ENCODE data around the gene CNTNAP3. TPM values are rescaled to one million over a fixed set of nuclear protein-coding genes. Genes with fewer than 3 reads are reported as not detected.
"Not testable (repeated sequence)": the region's sequence is repeated elsewhere in the genome, so short reads cannot be mapped to it uniquely, and the experiment has no call there.

The CNTNAP3 gene
- total RNA-seq, 4 donors from 2014 or later = 7.9 to 35.1 (median 8.3) TPM

GRCh38 chr9:39121401-39121800 lies 166.6 kb downstream of the CNTNAP3 start:
- WGBS, 2 donors = 28 to 83% methylated on average over 1 to 2 of the region's 2 CpGs
- H3K4me1 ChIP-seq; intact Hi-C loops (cut with DNase I); H3K27me3 ChIP-seq; H3K4me3 ChIP-seq; H3K27ac ChIP-seq; H3K36me3 ChIP-seq; DNase-seq; H3K9me3 ChIP-seq: not testable (repeated sequence)

GRCh38 chr9:39111746-39112145 lies 176.2 kb downstream of the CNTNAP3 start:
- intact Hi-C loops (cut with DNase I); H3K36me3 ChIP-seq; H3K4me3 ChIP-seq; H3K4me1 ChIP-seq; H3K9me3 ChIP-seq; H3K27ac ChIP-seq; DNase-seq; H3K27me3 ChIP-seq: not testable (repeated sequence)

DNA sequence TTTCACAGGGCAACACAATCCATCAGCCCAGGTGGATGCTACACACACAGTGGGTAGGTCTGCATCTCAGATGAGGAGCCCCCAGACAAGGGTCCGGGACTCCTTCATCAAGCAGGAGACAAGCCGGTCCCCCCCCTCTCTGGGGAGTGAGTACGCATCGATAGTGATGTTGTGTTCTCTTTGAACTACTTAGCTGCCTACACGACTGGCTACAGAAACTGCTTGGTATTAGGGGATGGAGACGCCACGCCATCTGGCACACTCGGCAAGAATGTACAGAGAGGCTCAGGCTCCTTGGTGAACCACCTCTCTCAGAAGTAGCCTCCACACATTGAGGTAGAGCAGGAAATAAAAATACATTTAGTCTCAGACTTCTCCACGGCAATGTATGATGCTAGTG lies 179.8 kb downstream of the CNTNAP3 start:
- no peaks in the 10 kb centered on the region for H3K4me1 ChIP-seq
- H3K9me3 ChIP-seq = no peaks in the 10 kb centered on the region
- intact Hi-C loops (cut with DNase I) = no loop called here
- TF ChIP-seq POLR2A (IDR thresholded peaks at IDR 0.05) = no peak
- TF ChIP-seq, protein P1, sequence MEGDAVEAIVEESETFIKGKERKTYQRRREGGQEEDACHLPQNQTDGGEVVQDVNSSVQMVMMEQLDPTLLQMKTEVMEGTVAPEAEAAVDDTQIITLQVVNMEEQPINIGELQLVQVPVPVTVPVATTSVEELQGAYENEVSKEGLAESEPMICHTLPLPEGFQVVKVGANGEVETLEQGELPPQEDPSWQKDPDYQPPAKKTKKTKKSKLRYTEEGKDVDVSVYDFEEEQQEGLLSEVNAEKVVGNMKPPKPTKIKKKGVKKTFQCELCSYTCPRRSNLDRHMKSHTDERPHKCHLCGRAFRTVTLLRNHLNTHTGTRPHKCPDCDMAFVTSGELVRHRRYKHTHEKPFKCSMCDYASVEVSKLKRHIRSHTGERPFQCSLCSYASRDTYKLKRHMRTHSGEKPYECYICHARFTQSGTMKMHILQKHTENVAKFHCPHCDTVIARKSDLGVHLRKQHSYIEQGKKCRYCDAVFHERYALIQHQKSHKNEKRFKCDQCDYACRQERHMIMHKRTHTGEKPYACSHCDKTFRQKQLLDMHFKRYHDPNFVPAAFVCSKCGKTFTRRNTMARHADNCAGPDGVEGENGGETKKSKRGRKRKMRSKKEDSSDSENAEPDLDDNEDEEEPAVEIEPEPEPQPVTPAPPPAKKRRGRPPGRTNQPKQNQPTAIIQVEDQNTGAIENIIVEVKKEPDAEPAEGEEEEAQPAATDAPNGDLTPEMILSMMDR (IDR thresholded peaks at IDR 0.05) = no peak
- WGBS, 2 donors = 94 to 97% methylated on average over 3 to 8 of the region's 9 CpGs
- no peaks in the 10 kb centered on the region for H3K27me3 ChIP-seq
- H3K4me3 ChIP-seq = no peak overlapping the region
- peaks cover 0 to 5% (median 0%) of the 10 kb centered on the region in 3 donors for H3K36me3 ChIP-seq
- no peak overlapping the region for H3K27ac ChIP-seq
- DNase-seq = no peak

GRCh38 chr9:39097208-39097607 lies 190.8 kb downstream of the CNTNAP3 start:
- H3K9me3 ChIP-seq; H3K4me3 ChIP-seq; H3K4me1 ChIP-seq; H3K27me3 ChIP-seq; H3K27ac ChIP-seq; intact Hi-C loops (cut with DNase I); DNase-seq; H3K36me3 ChIP-seq: not testable (repeated sequence)
- WGBS, 2 donors = 100% methylated on average over 1 of the region's 1 CpG; no CpG with 5 or more reads in 1 of the 2 donors

- WGBS, 2 donors = 35 to 63% methylated on average over 5 of the region's 5 CpGs
Measured at GRCh38 chr9:39085311-39085710, 202.7 kb downstream of the CNTNAP3 start.

GRCh38 chr9:39082574-39082973 lies 205.4 kb downstream of the CNTNAP3 start:
- H3K27me3 ChIP-seq; H3K27ac ChIP-seq; H3K4me3 ChIP-seq; intact Hi-C loops (cut with DNase I); H3K36me3 ChIP-seq; DNase-seq; H3K4me1 ChIP-seq; H3K9me3 ChIP-seq: not testable (repeated sequence)
- 49 to 74% methylated on average over 4 of the region's 4 CpGs for WGBS, 2 donors

More at GRCh38 chr9:39085311-39085710, 202.7 kb downstream of the CNTNAP3 start:
- H3K27me3 ChIP-seq; H3K9me3 ChIP-seq; intact Hi-C loops (cut with DNase I); DNase-seq; H3K4me3 ChIP-seq; H3K4me1 ChIP-seq; H3K36me3 ChIP-seq: not testable (repeated sequence)
- H3K27ac ChIP-seq = peak overlapping the region in 3 of 4 donors; percentile 6 to 63 (median 22)

- DNase-seq; H3K9me3 ChIP-seq; H3K4me1 ChIP-seq; H3K4me3 ChIP-seq; intact Hi-C loops (cut with DNase I); H3K36me3 ChIP-seq; H3K27ac ChIP-seq; H3K27me3 ChIP-seq: not testable (repeated sequence)
- 42 to 83% methylated on average over 2 to 3 of the region's 3 CpGs for WGBS, 2 donors
Measured at GRCh38 chr9:39080081-39080480, 207.9 kb downstream of the CNTNAP3 start.

GRCh38 chr9:39078621-39079256 lies 209.2 kb downstream of the CNTNAP3 start:
- H3K4me1 ChIP-seq; H3K27me3 ChIP-seq; DNase-seq; H3K9me3 ChIP-seq; H3K27ac ChIP-seq; H3K36me3 ChIP-seq; intact Hi-C loops (cut with DNase I): not testable (repeated sequence)
- WGBS, 2 donors = 37 to 47% methylated on average over 33 to 40 of the region's 49 CpGs
- peak overlapping the region in 2 of 4 donors; percentile 13 to 15 for H3K4me3 ChIP-seq

GRCh38 chr9:39073537-39073936 lies 214.4 kb downstream of the CNTNAP3 start:
- H3K9me3 ChIP-seq, H3K36me3 ChIP-seq: not testable (repeated sequence)
- WGBS, 2 donors = 87 to 90% methylated on average over 5 to 8 of the region's 8 CpGs

GRCh38 chr9:39067683-39068082 lies 220.3 kb downstream of the CNTNAP3 start:
- 83 to 84% methylated on average over 5 of the region's 5 CpGs for WGBS, 2 donors
- H3K4me1 ChIP-seq; intact Hi-C loops (cut with DNase I): not testable (repeated sequence)

More at GRCh38 chr9:39073537-39073936, 214.4 kb downstream of the CNTNAP3 start:
- intact Hi-C loops (cut with DNase I); DNase-seq; H3K27ac ChIP-seq; H3K4me3 ChIP-seq; H3K27me3 ChIP-seq; H3K4me1 ChIP-seq: not testable (repeated sequence)

GRCh38 chr9:39062966-39063365 lies 225.0 kb downstream of the CNTNAP3 start:
- DNase-seq; H3K4me1 ChIP-seq; intact Hi-C loops (cut with DNase I); H3K4me3 ChIP-seq; H3K36me3 ChIP-seq; H3K9me3 ChIP-seq; H3K27ac ChIP-seq; H3K27me3 ChIP-seq: not testable (repeated sequence)
- WGBS, 2 donors = 75 to 78% methylated on average over 4 to 5 of the region's 5 CpGs

More at GRCh38 chr9:39067683-39068082, 220.3 kb downstream of the CNTNAP3 start:
- not testable (repeated sequence) for H3K27ac ChIP-seq, H3K4me3 ChIP-seq, H3K27me3 ChIP-seq, H3K9me3 ChIP-seq, H3K36me3 ChIP-seq, DNase-seq

- WGBS, 2 donors = 89 to 93% methylated on average over 3 to 6 of the region's 8 CpGs
- H3K9me3 ChIP-seq; H3K27me3 ChIP-seq; intact Hi-C loops (cut with DNase I); H3K36me3 ChIP-seq; H3K27ac ChIP-seq; DNase-seq; H3K4me3 ChIP-seq; H3K4me1 ChIP-seq: not testable (repeated sequence)
Measured at GRCh38 chr9:39054453-39054852, 233.5 kb downstream of the CNTNAP3 start.

GRCh38 chr9:39046833-39047232 lies 241.1 kb downstream of the CNTNAP3 start:
- H3K4me3 ChIP-seq; H3K36me3 ChIP-seq; H3K27me3 ChIP-seq; H3K27ac ChIP-seq; DNase-seq; H3K4me1 ChIP-seq; intact Hi-C loops (cut with DNase I); H3K9me3 ChIP-seq: not testable (repeated sequence)
- WGBS, 2 donors = 35 to 45% methylated on average over 3 of the region's 3 CpGs
